HepG2 (cell line): ENCODE data around the gene CES3. TPM values are rescaled to one million over a fixed set of nuclear protein-coding genes. Genes with fewer than 3 reads are reported as not detected.
A peak's percentile ranks its signal among the peaks of the same experiment; 100 is the strongest.

Experiments
- BCL3 ChIP-seq: sonication (generic); formaldehyde crosslinking; IDR thresholded peaks from 2 replicates; pipeline ENCODE4 v1.5.1; 2020; ENCODE audit warnings: mild to moderate bottlenecking, missing genetic modification reagents, moderate library complexity
- BCLAF1 ChIP-seq: fragments of 450-650 bp; IDR thresholded peaks from 2 replicates; pipeline ENCODE4 v1.6.1; 2017; ENCODE audit warnings: mild to moderate bottlenecking
- DRAP1 ChIP-seq: IDR thresholded peaks from 2 replicates; pipeline ENCODE4 v1.6.1; 2016; ENCODE audit warnings: missing genetic modification reagents, missing compliant biosample characterization
- HHEX ChIP-seq: IDR thresholded peaks from 2 replicates; pipeline ENCODE4 v1.6.1; 2016; ENCODE audit warnings: control low read depth
- HNF1B ChIP-seq: sonication (generic); formaldehyde crosslinking; IDR thresholded peaks from 2 replicates; pipeline ENCODE4 v1.5.1; 2020; ENCODE audit warnings: mild to moderate bottlenecking, moderate library complexity, missing genetic modification reagents
- IRF2 ChIP-seq: IDR thresholded peaks from 2 replicates; pipeline ENCODE4 v1.6.1; 2018; ENCODE audit warnings: missing genetic modification reagents, missing compliant biosample characterization
- MED13 ChIP-seq: sonication (generic); formaldehyde crosslinking; IDR thresholded peaks from 2 replicates; pipeline ENCODE4 v1.5.0; 2020; ENCODE audit warnings: missing genetic modification reagents
- MYPOP ChIP-seq: sonication (generic); formaldehyde crosslinking; IDR thresholded peaks from 2 replicates; pipeline ENCODE4 v1.8.1; 2023; ENCODE audit warnings: mild to moderate bottlenecking, moderate library complexity, missing genetic modification reagents
- SAP130 ChIP-seq: IDR thresholded peaks from 2 replicates; pipeline ENCODE4 v1.6.1; 2016; ENCODE audit warnings: low read depth
- THAP11 ChIP-seq: IDR thresholded peaks from 2 replicates; pipeline ENCODE4 v1.6.1; 2016; ENCODE audit warnings: missing biosample characterization, missing genetic modification reagents
- XRCC5 ChIP-seq: fragments of 200-400 bp; formaldehyde crosslinking; optimal IDR thresholded peaks from 2 replicates; pipeline ENCODE3; 2017; ENCODE audit warnings: mild to moderate bottlenecking, low read length
- ZBTB37 ChIP-seq: sonication (generic); formaldehyde crosslinking; IDR thresholded peaks from 2 replicates; pipeline ENCODE4 v1.4.0; 2020; ENCODE audit warnings: mild to moderate bottlenecking, missing genetic modification reagents
- ZKSCAN8 ChIP-seq: IDR thresholded peaks from 2 replicates; pipeline ENCODE4 v1.6.1; 2016; ENCODE audit warnings: borderline replicate concordance, missing genetic modification reagents, missing compliant biosample characterization
- ZNF280B ChIP-seq: sonication (generic); formaldehyde crosslinking; IDR thresholded peaks from 2 replicates; pipeline ENCODE4 v1.5.0; 2020; ENCODE audit warnings: missing genetic modification reagents, mild to moderate bottlenecking, borderline replicate concordance
- polyA plus RNA-seq, 8 experiments: library from polyadenylated mRNA; depleted of rRNA in 3 of 8; stranded (reverse) in 7 of 8; unstranded in 1 of 8; fragments of >200 nt; fragmentation: Illumina TruSeq in 4 of 8; extraction: Trizol in 4 of 8; gene quantifications; 2 replicates each; pipeline versions ENCODE4 v1.2.1 to v1.2.3, GENCODE V29; 2011 to 2016; ENCODE audit warnings: low read depth in 4 of 8, missing spikeins in 1 of 8, mixed read lengths in 1 of 8; ENCODE audit not compliant: insufficient read depth in 1 of 8
- total RNA-seq, 5 experiments: library from RNA; depleted of rRNA; stranded (reverse); fragments of >200 nt; fragmentation: Illumina TruSeq; extraction: Trizol; gene quantifications; 2 replicates each; pipeline ENCODE4 v1.2.3, GENCODE V29; 2016; ENCODE audit warnings: low read depth in 1 of 5

CES3 gene
- total and polyA plus RNA-seq, 2 of the 13 experiments (the other 11 are each of a cell fraction or from before 2014, with no cell fraction given): 6.6 to 17.4 TPM

GRCh38 chr16:66947302-66948065 is 13.6 kb upstream of the CES3 start (continued):
- TF ChIP-seq BCLAF1 (no peak), THAP11 (CRISPR knock-in tag) (no peak; the same call in 1 of the 2 replicates), SAP130 (CRISPR knock-in tag) (peak; percentile 38; the same call in 1 of the 2 replicates), BCL3 (CRISPR knock-in tag) (0 out of 2 replicates have a peak, but pooled peaks have one; percentile 5), MED13 (CRISPR knock-in tag) (no peak), IRF2 (CRISPR knock-in tag) (peak; percentile 74; the same call in 1 of the 2 replicates), HHEX (CRISPR knock-in tag) (no peak), ZNF280B (CRISPR knock-in tag) (peak; percentile 25; the same call in 1 of the 2 replicates), ZKSCAN8 (CRISPR knock-in tag) (peak; percentile 100), ZBTB37 (CRISPR knock-in tag) (no peak), MYPOP (CRISPR knock-in tag) (0 out of 2 replicates have a peak, but pooled peaks have one; percentile 21), XRCC5 (peak; percentile 71), DRAP1 (CRISPR knock-in tag) (peak; percentile 55; the same call in 1 of the 2 replicates), HNF1B (CRISPR knock-in tag) (no peak)
